GM21526 (cell line): ENCODE measurements around the gene LRRC26.
A peak's percentile ranks its signal among the peaks of the same experiment; 100 is the strongest.

Source experiments
- ATAC-seq: cut with Tn5 transposase; IDR thresholded peaks from one replicate; pipeline ENCODE4 v1.9.1; 2021; ENCODE audit warnings: moderate library complexity; ENCODE audit not compliant: unreplicated experiment, low FRiP score

The LRRC26 gene

DNA sequence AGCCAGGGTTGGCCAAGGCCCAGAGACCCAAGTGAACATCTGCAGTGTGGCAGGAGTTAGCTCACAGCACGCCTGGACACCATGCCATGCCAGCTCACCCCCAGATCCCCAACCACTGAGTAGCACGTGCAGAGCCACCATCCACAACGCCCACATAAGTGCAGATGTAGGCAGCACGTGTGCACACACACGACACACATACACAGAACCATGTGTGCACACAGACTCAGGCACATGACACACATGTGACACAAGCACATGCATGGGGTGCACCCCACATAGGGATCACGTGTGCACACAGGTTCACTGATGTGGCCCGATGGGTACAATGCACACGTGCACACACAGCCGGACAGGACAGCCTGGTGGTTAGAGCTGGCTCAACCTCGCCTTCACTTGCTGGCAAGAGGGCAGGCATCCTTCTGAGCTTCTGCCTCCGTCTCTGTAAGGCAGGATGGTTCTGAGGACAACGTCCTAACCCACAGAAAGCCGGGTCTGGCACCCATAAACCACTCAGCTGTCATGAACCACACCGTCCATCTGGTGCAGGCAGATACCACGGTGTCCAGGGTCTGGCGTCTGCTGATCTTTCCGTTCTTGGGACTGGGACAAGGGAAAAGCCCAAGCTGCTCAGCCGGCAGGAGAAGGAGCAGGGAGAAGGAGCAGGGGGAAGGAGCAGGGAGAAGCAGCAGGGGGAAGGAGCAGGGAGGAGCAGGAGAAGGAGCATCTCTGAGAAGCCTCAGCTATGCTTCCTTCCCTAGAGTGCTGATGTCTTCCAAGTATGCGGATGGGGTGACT, 12.0 kb downstream of the LRRC26 start:
- no peak for ATAC-seq

DNA sequence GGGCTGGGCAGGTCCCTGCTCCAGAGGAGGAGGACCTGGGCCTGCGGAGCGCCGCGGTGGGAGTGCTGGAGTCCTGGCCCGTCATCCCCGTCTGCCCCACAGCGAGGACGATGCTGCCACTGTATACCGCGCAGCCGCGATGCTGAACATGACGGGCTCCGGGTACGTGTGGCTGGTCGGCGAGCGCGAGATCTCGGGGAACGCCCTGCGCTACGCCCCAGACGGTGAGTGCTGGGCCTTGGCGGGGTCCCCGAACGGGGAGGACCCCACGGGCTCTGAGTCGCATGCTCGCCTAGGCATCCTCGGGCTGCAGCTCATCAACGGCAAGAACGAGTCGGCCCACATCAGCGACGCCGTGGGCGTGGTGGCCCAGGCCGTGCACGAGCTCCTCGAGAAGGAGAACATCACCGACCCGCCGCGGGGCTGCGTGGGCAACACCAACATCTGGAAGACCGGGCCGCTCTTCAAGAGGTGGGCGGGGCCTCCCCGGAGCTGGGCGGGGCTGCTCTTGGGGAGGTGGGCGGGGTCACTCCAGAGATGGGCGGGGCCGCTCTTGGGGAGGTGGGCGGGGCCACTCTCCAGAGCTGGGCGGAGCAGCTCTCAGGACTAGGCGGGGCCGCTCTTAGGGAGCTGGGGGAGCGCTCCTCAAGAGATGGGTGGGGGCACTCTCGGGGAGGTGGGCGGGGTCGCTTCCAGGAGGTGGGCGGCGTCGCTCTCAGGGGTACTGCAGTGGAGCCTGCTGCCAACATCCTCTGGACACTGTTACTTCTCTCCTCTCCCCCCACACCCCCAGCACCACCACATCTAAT, 13.1 kb downstream of the LRRC26 start:
- ATAC-seq = no peak

- ATAC-seq = no peak
These were observed 16.9 kb downstream of the LRRC26 start for GRCh38 chr9:137152844-137153405.

GRCh38 chr9:137150617-137151457, 19.0 kb downstream of the LRRC26 start:
- peak; percentile 35 for ATAC-seq

GRCh38 chr9:137149942-137150616, 19.8 kb downstream of the LRRC26 start:
- no peak for ATAC-seq

- no peak for ATAC-seq
These were observed 20.5 kb downstream of the LRRC26 start for GRCh38 chr9:137149363-137149762.

DNA sequence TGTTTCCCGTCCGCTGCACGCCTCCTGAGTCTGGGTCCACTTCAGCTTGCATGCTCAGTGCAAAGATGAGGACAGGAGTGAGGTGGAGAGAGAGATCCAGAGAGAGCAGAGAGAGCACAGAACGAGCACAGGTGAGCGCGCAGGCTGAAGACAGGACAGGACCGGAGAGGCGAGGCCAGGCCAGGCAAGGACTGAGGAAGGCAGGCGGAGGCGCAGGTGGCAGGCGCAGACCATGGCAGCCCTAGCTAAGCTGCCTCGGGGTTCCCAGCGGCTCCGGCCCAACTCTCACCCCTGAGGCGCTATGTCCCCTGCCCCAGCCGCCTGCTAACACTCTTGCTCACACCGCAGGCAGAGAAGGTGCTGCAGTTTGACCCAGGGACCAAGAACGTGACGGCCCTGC, 21.2 kb downstream of the LRRC26 start:
- ATAC-seq = no peak

- no peak for ATAC-seq
These were observed 21.6 kb downstream of the LRRC26 start for GRCh38 chr9:137148242-137148641.

- no peak for ATAC-seq
These were observed 22.1 kb downstream of the LRRC26 start for GRCh38 chr9:137147793-137148160.

DNA sequence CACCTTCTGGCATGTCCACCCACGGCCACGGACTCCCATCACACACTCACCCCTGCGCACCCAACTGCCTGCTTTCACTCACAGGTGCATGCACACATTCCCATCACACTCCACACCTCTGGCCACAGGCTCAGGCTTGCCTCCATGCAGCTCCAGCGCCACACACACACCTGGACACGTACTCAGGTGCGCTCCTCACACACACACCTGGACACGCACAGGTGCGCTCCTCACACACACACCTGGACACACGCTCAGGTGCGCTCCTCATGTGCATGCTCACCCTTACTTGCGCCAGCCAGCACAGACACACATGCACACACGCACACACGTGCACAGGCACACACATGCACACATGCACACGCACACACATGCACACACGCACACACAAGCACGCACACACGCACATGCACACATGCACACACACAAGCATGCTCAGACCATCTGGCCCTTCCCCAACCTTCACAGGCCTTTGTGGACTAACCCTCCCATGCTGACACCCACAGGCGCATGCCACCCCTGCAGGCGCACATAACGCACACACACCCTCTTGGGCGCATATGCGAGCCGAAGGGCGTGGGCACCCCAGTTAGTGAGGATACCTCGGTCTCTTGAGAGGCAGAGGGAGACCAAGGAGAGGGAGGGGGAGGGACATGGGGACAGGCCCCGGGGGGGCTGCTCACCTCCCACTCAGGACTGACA, 22.6 kb downstream of the LRRC26 start:
- no peak for ATAC-seq

GRCh38 chr9:137146527-137146918, 23.3 kb downstream of the LRRC26 start:
- no peak for ATAC-seq

DNA sequence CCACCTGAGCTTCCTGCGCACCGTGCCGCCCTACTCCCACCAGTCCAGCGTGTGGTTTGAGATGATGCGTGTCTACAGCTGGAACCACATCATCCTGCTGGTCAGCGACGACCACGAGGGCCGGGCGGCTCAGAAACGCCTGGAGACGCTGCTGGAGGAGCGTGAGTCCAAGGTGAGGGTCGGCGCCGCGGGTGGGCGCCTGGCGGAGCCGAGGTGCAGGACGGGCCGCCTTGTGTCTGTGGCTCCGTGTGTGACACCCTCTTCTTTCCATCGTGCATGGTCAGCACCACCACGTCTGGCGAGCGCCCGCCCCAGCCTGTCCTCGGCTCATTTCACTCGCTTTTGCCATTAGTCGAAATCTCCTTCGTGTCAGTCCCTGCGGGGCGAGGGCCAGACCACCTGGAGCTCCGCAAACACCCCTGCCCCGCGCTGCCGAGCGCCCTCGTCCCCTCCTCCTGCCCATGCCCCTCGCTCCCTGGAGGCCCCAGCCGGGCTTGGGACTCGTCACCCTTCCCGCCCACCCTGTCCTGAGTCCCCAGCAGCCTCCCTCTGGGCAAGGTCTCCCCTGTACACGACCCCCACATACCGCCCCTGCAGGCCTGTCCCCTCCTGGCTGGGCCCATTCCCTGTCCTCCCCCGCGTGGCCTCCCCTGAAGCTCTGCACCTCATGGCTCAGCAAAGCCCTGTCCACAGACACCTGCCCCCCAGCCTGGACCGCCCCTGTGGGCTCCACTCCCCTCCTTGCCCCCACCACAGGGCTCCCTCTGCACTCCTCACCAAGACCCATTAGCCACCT, 23.9 kb downstream of the LRRC26 start:
- ATAC-seq = no peak

DNA sequence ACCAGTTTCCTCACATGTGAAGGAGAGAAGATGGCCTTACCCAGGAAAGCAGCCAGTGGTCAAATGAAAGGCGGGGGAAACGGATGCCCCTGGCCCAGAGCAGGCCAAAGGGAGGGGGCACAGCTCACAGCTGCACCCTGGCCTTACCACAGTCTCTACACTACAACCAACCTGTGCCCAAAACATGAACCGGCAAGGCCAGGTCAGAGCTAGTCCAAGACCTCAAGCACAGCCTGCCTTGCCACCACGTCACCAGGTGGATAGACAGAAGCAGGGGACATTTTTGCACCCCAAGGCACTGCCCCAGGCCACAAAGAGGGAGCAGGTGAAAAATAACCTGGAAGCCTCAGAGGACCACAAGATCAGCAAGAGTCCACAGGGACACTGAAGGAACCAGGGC, 26.4 kb downstream of the LRRC26 start:
- no peak for ATAC-seq

DNA sequence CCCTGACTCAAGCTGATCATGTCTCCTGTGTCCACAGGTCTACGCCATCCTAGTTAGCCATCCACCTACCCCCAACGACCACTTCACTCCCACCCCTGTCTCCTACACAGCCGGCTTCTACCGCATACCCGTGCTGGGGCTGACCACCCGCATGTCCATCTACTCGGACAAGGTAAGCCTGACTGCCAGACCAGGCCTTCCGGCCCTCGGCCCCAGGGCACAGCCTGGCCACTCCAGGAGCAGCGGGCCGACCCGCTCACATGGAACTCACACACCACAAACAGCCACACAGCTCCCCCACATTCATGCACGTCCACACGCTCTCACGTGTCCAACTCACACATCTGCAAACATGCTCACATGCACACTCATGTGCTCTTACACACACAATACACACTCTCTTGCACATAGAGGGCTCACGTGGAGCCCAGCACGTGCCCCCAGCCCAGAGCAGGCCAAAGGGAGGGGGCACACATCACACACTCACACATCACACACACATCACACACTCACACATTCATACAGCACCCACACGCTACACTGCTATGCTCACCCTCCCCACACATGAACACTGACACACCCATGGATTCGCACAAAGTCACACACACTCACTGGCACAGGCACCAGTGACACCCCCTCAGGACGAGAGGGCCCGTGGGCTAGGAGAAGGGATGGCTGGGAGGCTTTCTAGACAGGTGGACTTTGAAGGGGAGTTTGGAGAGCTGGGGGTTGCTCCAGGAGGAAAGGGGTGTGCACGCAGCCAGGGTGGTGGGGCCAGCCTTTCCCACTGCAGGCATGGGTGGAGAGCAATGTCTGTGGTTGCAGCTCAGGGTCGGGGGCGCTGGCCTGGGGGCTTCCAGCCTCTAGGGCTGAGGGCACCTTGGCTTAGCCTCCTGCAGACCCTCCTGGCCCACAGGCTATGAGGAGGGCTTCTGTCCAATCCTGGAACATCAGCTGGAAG, 27.6 kb downstream of the LRRC26 start:
- no peak for ATAC-seq

GRCh38 chr9:137141050-137141810, 28.6 kb downstream of the LRRC26 start:
- no peak for ATAC-seq

GRCh38 chr9:137140151-137141012, 29.5 kb downstream of the LRRC26 start:
- no peak for ATAC-seq
